H1 (cell line): ENCODE measurements around the gene GHRL. TPM values are rescaled to one million over a fixed set of nuclear protein-coding genes. Genes with fewer than 3 reads are reported as not detected.

ENCODE experiments used
- RAD21 ChIP-seq, 2 experiments: IDR thresholded peaks in 1 of 2; conservative IDR thresholded peaks in 1 of 2; 2 replicates each; pipeline ENCODE4 v1.6.1; 2011; ENCODE audit warnings: low read depth in 2 of 2, low read length in 2 of 2, improper control_type of control experiment in 1 of 2, inconsistent platforms in 1 of 2, mild to moderate bottlenecking in 1 of 2, moderate library complexity in 1 of 2
- polyA plus RNA-seq, 7 experiments: library from polyadenylated mRNA; depleted of rRNA in 3 of 7; stranded (reverse) in 5 of 7; unstranded in 2 of 7; fragments of >200 nt in 5 of 7; fragments of 200-250 nt in 2 of 7; gene quantifications; 1 replicate in 5 of 7; 2 replicates in 1 of 7; 4 replicates in 1 of 7; pipeline versions ENCODE4 v1.2.1 to v1.2.3, GENCODE V29; 2011 to 2013; ENCODE audit warnings: missing spikeins in 2 of 7, mixed read lengths in 2 of 7
- total RNA-seq: library from RNA; stranded (reverse); fragmentation: NEBNext Ultra II Directional; extraction: Animal tissue kit (Norgen Biotek cat#: 25700); gene quantifications from 2 replicates; pipeline ENCODE4 v1.2.1, GENCODE V29; 2021

Gene GHRL
- total and polyA plus RNA-seq, 2 of the 8 experiments (the other 6 are each of a cell fraction or from before 2014, with no cell fraction given) = 0.32 to 0.35 TPM

GRCh38 chr3:10248184-10248983 is 44.4 kb downstream of the GHRL start, which contains the start of gene TATDN2 (continued):
- TF ChIP-seq RAD21 (IDR thresholded peaks at IDR 0.05 in 1 of 2, conservative IDR thresholded peaks at IDR 0.05 in 1 of 2; ENCODE audit: low read depth in 2 of 2, low read length in 2 of 2) = no peak
